GM12878 (cell line): ENCODE data around the gene LRP4. TPM values are rescaled to one million over a fixed set of nuclear protein-coding genes. Genes with fewer than 3 reads are reported as not detected.
A peak's percentile ranks its signal among the peaks of the same experiment; 100 is the strongest.

Source experiments
- ATAC-seq: fragments of 200-7000 bp; cut with Tn5 transposase; 3 replicates; pipeline ENCODE4 v1.9.1; 2020; ENCODE audit warnings: mild to moderate bottlenecking, moderate library complexity
- BruUV-seq: library from RNA; stranded (reverse); fragments of 400-500 nt; replicated peaks from 2 replicates; lab custom pipeline; 2021; lab: Mats Ljungman, UMichigan
- CTCF ChIA-PET: fragments of 300-600 bp; sonication (Branson Sonifier 250); formaldehyde crosslinking; extraction: SDS; loops from one replicate; lab custom pipeline; 2021; ENCODE audit warnings: inconsistent platforms; lab: Yijun Ruan, JAX
- POLR2A ChIA-PET: fragments of 350-600 bp; formaldehyde crosslinking; extraction: SDS; loops from one replicate; lab custom pipeline; 2021; ENCODE audit warnings: inconsistent platforms; lab: Charles Lee
- RAD21 ChIA-PET: fragments of 300-600 bp; sonication (Branson Sonifier 250); formaldehyde crosslinking; loops from one replicate; lab custom pipeline; 2023; ENCODE audit warnings: antibody characterized with exemption; ENCODE audit not compliant: unreplicated experiment; lab: Charles Lee
- SMC1A ChIA-PET: fragments of 300-600 bp; sonication (Branson Sonifier 250); formaldehyde crosslinking; loops from one replicate; lab custom pipeline; 2023; ENCODE audit not compliant: unreplicated experiment, uncharacterized antibody; lab: Charles Lee
- DNase-seq: peaks from one replicate; pipeline ENCODE4 v3.0.0-alpha.2; 2011; ENCODE audit warnings: low read depth, low spot score
- FAIRE-seq: peaks from 3 replicates; lab custom pipeline; 2011; peaks lifted over from hg19 to GRCh38; lab: Jason Lieb, UNC
- H2AFZ ChIP-seq: 2 replicates; pipeline ENCODE4 v1.6.0; 2011; ENCODE audit warnings: low read depth, low read length, control low read depth; ENCODE audit not compliant: control insufficient read depth
- H3K27ac ChIP-seq: 2 replicates; pipeline ENCODE4 v1.5.1; 2011; ENCODE audit warnings: control low read depth; ENCODE audit not compliant: control insufficient read depth, insufficient read depth
- H3K27me3 ChIP-seq, 2 experiments: replicated peaks in 1 of 2; 2 replicates each; pipeline versions ENCODE4 v1.6.0 to v1.6.1; 2011; ENCODE audit warnings: low read length in 1 of 2; ENCODE audit not compliant: control insufficient read depth in 2 of 2, insufficient read depth in 2 of 2
- H3K36me3 ChIP-seq, 2 experiments: 2 replicates each; pipeline ENCODE4 v1.5.1; 2011; ENCODE audit warnings: low read length in 1 of 2; ENCODE audit not compliant: control insufficient read depth in 2 of 2, insufficient read depth in 2 of 2
- H3K4me1 ChIP-seq: 2 replicates; pipeline ENCODE4 v1.6.1; 2011; ENCODE audit warnings: mild to moderate bottlenecking, low read length, moderate library complexity, mixed read lengths; ENCODE audit not compliant: control insufficient read depth, insufficient read depth
- H3K4me2 ChIP-seq: 2 replicates; pipeline ENCODE4 v1.6.0; 2011; ENCODE audit warnings: control low read depth; ENCODE audit not compliant: control insufficient read depth, insufficient read depth
- H3K4me3 ChIP-seq: fragments of 200-600 bp; sonication (generic); 2 replicates; pipeline ENCODE4 v1.5.1; 2016
- H3K79me2 ChIP-seq: 2 replicates; pipeline ENCODE4 v1.6.0; 2011; ENCODE audit warnings: low read length; ENCODE audit not compliant: control insufficient read depth, insufficient read depth
- H3K9ac ChIP-seq: 2 replicates; pipeline ENCODE4 v1.8.0; 2011; ENCODE audit warnings: low read length, control low read depth, mixed read lengths; ENCODE audit not compliant: control insufficient read depth, insufficient read depth
- H3K9me3 ChIP-seq: replicated peaks from 3 replicates; pipeline ENCODE4 v1.5.1; 2011; ENCODE audit warnings: mild to moderate bottlenecking, low read length; ENCODE audit not compliant: control insufficient read depth, insufficient read depth
- H4K20me1 ChIP-seq: 2 replicates; pipeline ENCODE4 v1.6.0; 2011; ENCODE audit not compliant: control insufficient read depth, insufficient read depth
- ESRRA ChIP-seq: IDR thresholded peaks from 2 replicates; pipeline ENCODE4 v1.6.1; 2012; ENCODE audit warnings: mild to moderate bottlenecking, low read length, improper control_type of control experiment
- IKZF2 ChIP-seq, 2 experiments: fragments of 450-650 bp; IDR thresholded peaks; 2 replicates each; pipeline ENCODE4 v1.6.1; 2017; ENCODE audit warnings: mild to moderate bottlenecking in 2 of 2, moderate library complexity in 2 of 2
- SMC3 ChIP-seq: IDR thresholded peaks from 2 replicates; pipeline ENCODE4 v1.6.1; 2011; ENCODE audit warnings: low read length, improper control_type of control experiment, borderline replicate concordance
- ZNF24 ChIP-seq: fragments of 450-650 bp; IDR thresholded peaks from 2 replicates; pipeline ENCODE4 v1.6.1; 2017; ENCODE audit warnings: antibody characterized with exemption, mild to moderate bottlenecking
- WGBS: methylation state at CpG from one replicate; pipeline ENCODE4 v1.1.6; 2016; ENCODE audit warnings: low lambda C conversion rate; ENCODE audit not compliant: insufficient replicate concordance, insufficient coverage; ENCODE audit errors: missing lambda C conversion rate; 5-methylcytosine and 5-hydroxymethylcytosine counted together
- in situ Hi-C: fragments of 300-500 bp; cut with MboI; formaldehyde crosslinking; loops from 9 replicates; pipeline ENCODE4 v1.14.3; 2018; ENCODE audit warnings: mixed read lengths
- intact Hi-C: fragments of 100-400 bp; cut with micrococcal nuclease; formaldehyde crosslinking; loops from one replicate; pipeline ENCODE4 v1.14.2; 2022; ENCODE audit not compliant: unreplicated experiment
- polyA plus RNA-seq, 11 experiments: library from polyadenylated mRNA; depleted of rRNA in 4 of 11; unstranded in 6 of 11; stranded (reverse) in 5 of 11; fragments of >200 nt; fragmentation: Nextera tagmentation in 4 of 11; fragmentation: Illumina TruSeq in 1 of 11; extraction: Ambion mirVana in 4 of 11; extraction: Trizol in 1 of 11; gene quantifications; 1 replicate in 1 of 11; 2 replicates in 10 of 11; pipeline versions ENCODE4 v1.2.1 to v1.2.3, GENCODE V29; 2011 to 2016; ENCODE audit warnings: inconsistent platforms in 2 of 11, missing spikeins in 2 of 11, low read depth in 1 of 11
- total RNA-seq, 4 experiments: library from RNA; depleted of rRNA in 3 of 4; stranded (reverse); fragments of >200 nt in 3 of 4; fragmentation: Illumina TruSeq in 1 of 4; extraction: Trizol in 1 of 4; gene quantifications; 2 replicates each; pipeline versions ENCODE4 v1.2.1 to v1.2.3, GENCODE V29; 2013 to 2021
- TF ChIP-seq, protein P1 (sequence below): IDR thresholded peaks from 2 replicates; pipeline ENCODE4 v1.6.1; 2012; ENCODE audit warnings: improper control_type of control experiment, low read depth, low read length; ENCODE audit not compliant: insufficient replicate concordance
- TF ChIP-seq, protein P2 (sequence below), 3 experiments: IDR thresholded peaks in 2 of 3; conservative IDR thresholded peaks in 1 of 3; 2 replicates each; pipeline ENCODE4 v1.5.1; 2011; ENCODE audit warnings: low read depth in 3 of 3, low read length in 3 of 3, mild to moderate bottlenecking in 3 of 3, control low read depth in 2 of 3, moderate library complexity in 2 of 3, inconsistent platforms in 1 of 3, mixed read lengths in 1 of 3; ENCODE audit not compliant: control insufficient read depth in 2 of 3, insufficient read depth in 1 of 3; ENCODE audit errors: extremely low read depth in 1 of 3

Gene LRP4
- total and polyA plus RNA-seq, 10 of the 15 experiments (the other 5 are each of a cell fraction or from before 2014, with no cell fraction given), result under 0.01 to 0.06 (median 0.03) TPM; not detected in 6

DNA sequence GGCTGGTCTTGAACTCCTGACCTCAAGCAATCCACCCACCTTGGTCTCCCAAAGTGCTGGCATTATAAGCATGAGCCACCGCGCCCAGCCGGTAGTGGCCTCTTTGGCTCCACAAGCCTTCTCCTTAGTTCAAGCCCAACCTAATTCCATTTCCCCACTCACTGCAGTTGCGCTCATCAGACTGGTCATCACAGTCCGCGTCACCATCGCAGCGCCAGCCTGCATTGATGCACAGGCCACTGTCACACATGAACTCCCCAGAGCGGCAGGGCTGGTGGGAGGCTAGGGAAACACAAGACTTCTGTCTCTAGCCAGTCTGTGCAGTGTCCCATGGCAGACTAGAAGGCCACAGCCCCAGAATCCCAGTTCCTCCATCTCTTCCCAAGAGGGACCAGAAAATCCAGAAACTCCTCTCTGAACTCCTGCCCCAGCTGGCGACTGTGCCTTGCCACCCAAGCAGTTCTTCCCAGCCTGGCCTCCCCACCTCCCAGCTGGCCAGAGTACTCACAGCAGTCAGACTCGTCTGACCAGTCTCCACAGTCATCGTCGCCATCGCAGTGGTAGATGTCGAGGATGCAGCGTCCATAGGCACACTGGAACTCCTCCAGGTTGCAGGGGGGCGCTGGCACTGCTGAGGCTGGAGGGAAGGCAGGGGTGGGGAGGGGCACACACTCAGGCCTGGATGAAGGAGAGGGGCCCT is 19.8 kb downstream of the LRP4 start:
- FAIRE-seq (no peak), ATAC-seq (no peak), DNase-seq (no peak)
- Histone ChIP-seq H2AFZ (no peak overlapping the region), H3K9me3 (no peaks in the 10 kb centered on the region), H3K4me2 (no peak overlapping the region), H3K27me3 (no peaks in the 10 kb centered on the region), H3K36me3 (no peaks in the 10 kb centered on the region), H3K27ac (no peak overlapping the region), H3K9ac (no peak overlapping the region), H4K20me1 (no peaks in the 10 kb centered on the region), H3K4me1 (no peaks in the 10 kb centered on the region), H3K4me3 (no peak overlapping the region), H3K79me2 (no peaks in the 10 kb centered on the region)
- BruUV-seq, result no TSS peak
- POLR2A ChIA-PET, result no interaction called here
- CTCF ChIA-PET, result interaction anchor here (1.2 kb wide), 2 partner anchors 254 to 361 kb away, joined by 3 to 4 read pairs; no protein-coding TSS in a partner anchor
- RAD21 ChIA-PET, result no interaction called here
- in situ Hi-C loops (no loop called here), intact Hi-C loops (no loop called here)
- SMC1A ChIA-PET, result no interaction called here
- WGBS, result 78% methylated on average over 17 of the region's 17 CpGs
- TF ChIP-seq ESRRA (no peak), ZNF24 (no peak), IKZF2 (IDR thresholded peaks at IDR 0.05) (no peak)

GRCh38 chr11:46896719-46897406 is 21.5 kb downstream of the LRP4 start:
- intact Hi-C loops, result no loop called here
- BruUV-seq, result no TSS peak
- FAIRE-seq, result peak; percentile 79
- DNase-seq, result no peak
- H3K27me3 ChIP-seq, result no peaks in the 10 kb centered on the region
- TF ChIP-seq, protein P1, sequence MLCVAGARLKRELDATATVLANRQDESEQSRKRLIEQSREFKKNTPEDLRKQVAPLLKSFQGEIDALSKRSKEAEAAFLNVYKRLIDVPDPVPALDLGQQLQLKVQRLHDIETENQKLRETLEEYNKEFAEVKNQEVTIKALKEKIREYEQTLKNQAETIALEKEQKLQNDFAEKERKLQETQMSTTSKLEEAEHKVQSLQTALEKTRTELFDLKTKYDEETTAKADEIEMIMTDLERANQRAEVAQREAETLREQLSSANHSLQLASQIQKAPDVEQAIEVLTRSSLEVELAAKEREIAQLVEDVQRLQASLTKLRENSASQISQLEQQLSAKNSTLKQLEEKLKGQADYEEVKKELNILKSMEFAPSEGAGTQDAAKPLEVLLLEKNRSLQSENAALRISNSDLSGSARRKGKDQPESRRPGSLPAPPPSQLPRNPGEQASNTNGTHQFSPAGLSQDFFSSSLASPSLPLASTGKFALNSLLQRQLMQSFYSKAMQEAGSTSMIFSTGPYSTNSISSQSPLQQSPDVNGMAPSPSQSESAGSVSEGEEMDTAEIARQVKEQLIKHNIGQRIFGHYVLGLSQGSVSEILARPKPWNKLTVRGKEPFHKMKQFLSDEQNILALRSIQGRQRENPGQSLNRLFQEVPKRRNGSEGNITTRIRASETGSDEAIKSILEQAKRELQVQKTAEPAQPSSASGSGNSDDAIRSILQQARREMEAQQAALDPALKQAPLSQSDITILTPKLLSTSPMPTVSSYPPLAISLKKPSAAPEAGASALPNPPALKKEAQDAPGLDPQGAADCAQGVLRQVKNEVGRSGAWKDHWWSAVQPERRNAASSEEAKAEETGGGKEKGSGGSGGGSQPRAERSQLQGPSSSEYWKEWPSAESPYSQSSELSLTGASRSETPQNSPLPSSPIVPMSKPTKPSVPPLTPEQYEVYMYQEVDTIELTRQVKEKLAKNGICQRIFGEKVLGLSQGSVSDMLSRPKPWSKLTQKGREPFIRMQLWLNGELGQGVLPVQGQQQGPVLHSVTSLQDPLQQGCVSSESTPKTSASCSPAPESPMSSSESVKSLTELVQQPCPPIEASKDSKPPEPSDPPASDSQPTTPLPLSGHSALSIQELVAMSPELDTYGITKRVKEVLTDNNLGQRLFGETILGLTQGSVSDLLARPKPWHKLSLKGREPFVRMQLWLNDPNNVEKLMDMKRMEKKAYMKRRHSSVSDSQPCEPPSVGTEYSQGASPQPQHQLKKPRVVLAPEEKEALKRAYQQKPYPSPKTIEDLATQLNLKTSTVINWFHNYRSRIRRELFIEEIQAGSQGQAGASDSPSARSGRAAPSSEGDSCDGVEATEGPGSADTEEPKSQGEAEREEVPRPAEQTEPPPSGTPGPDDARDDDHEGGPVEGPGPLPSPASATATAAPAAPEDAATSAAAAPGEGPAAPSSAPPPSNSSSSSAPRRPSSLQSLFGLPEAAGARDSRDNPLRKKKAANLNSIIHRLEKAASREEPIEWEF, result no peak
- TF ChIP-seq, protein P2, sequence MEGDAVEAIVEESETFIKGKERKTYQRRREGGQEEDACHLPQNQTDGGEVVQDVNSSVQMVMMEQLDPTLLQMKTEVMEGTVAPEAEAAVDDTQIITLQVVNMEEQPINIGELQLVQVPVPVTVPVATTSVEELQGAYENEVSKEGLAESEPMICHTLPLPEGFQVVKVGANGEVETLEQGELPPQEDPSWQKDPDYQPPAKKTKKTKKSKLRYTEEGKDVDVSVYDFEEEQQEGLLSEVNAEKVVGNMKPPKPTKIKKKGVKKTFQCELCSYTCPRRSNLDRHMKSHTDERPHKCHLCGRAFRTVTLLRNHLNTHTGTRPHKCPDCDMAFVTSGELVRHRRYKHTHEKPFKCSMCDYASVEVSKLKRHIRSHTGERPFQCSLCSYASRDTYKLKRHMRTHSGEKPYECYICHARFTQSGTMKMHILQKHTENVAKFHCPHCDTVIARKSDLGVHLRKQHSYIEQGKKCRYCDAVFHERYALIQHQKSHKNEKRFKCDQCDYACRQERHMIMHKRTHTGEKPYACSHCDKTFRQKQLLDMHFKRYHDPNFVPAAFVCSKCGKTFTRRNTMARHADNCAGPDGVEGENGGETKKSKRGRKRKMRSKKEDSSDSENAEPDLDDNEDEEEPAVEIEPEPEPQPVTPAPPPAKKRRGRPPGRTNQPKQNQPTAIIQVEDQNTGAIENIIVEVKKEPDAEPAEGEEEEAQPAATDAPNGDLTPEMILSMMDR (IDR thresholded peaks at IDR 0.05 in 2 of 3, conservative IDR thresholded peaks at IDR 0.05 in 1 of 3; ENCODE audit: control insufficient read depth in 2 of 3, extremely low read depth in 1 of 3, insufficient read depth in 1 of 3, low read depth in 3 of 3, low read length in 3 of 3), result peak; percentile 32 to 40 (median 39); a peak in 4 of 6 replicates
- TF ChIP-seq SMC3, result peak; percentile 15; the same call in 1 of the 2 replicates
- TF ChIP-seq, all 136 proteins: peak for 2
- H3K9me3 ChIP-seq, result no peaks in the 10 kb centered on the region
- H3K27ac ChIP-seq, result no peak overlapping the region
- WGBS, result 61% methylated on average over 10 of the region's 10 CpGs
- in situ Hi-C loops, result no loop called here
- H4K20me1 ChIP-seq, result no peaks in the 10 kb centered on the region
- ChIA-PET CTCF (interaction anchor here (0.7 to 1.8 kb wide), 6 partner anchors 16 to 258 kb away, joined by 3 to 6 read pairs (median 3); partner anchors contain the start of gene CSTPP1), SMC1A (no interaction called here), POLR2A (no interaction called here), RAD21 (interaction anchor here (0.9 to 1.1 kb wide), 2 partner anchors 10 to 256 kb away, joined by 3 to 4 read pairs; no protein-coding TSS in a partner anchor)
- H3K4me1 ChIP-seq, result no peaks in the 10 kb centered on the region
- no peak overlapping the region for H3K4me2 ChIP-seq
- no peaks in the 10 kb centered on the region for H3K36me3 ChIP-seq
- no peak overlapping the region for H3K4me3 ChIP-seq
- ATAC-seq, result peak; percentile 78
- no peak overlapping the region for H3K9ac ChIP-seq
- no peaks in the 10 kb centered on the region for H3K79me2 ChIP-seq
- no peak overlapping the region for H2AFZ ChIP-seq
